ENCODE measurements around the gene MRPL37. TPM values are rescaled to one million over a fixed set of nuclear protein-coding genes. Genes with fewer than 3 reads are reported as not detected.
"Not testable (repeated sequence)": the region's sequence is repeated elsewhere in the genome, so short reads cannot be mapped to it uniquely, and the experiment has no call there.

The MRPL37 gene
- total and polyA plus RNA-seq, 2 donors from 2014 or later, result 47.4 to 114 TPM

GRCh38 chr1:54204199-54204598 is 4.2 kb downstream of the MRPL37 start:
- Histone ChIP-seq H3K27me3 (ENCODE audit: control insufficient read depth, insufficient read depth, low read length) (no peaks in the 10 kb centered on the region), H3K9ac (ENCODE audit: low read length in 3 of 3) (no peak overlapping the region), H3K4me1 (ENCODE audit: control insufficient read depth in 2 of 3, insufficient read depth in 2 of 3, low read depth in 1 of 3, low read length in 3 of 3) (peaks cover 7 to 13% (median 9%) of the 10 kb centered on the region in 3 donors), H3K36me3 (ENCODE audit: control insufficient read depth in 2 of 3, insufficient read depth in 3 of 3, low read length in 3 of 3) (peaks cover 0 to 32% (median 28%) of the 10 kb centered on the region in 3 donors), H3K9me3 (ENCODE audit: control insufficient read depth in 2 of 3, insufficient read depth in 1 of 3, low read length in 3 of 3) (no peaks in the 10 kb centered on the region), H3K4me3 (ENCODE audit: low read length in 3 of 3) (no peak overlapping the region), H3K27ac (ENCODE audit: low read depth in 2 of 2, low read length in 2 of 2) (no peak overlapping the region)
- intact Hi-C loops (cut with DNase I), result no loop called here
- TF ChIP-seq CTCF (IDR thresholded peaks at IDR 0.05; ENCODE audit: borderline replicate concordance, extremely low read depth, insufficient read depth), result no peak
- FAIRE-seq, result no peak
- no peak for DNase-seq

- intact Hi-C loops (cut with DNase I), result no loop called here
- no peaks in the 10 kb centered on the region for H3K9me3 ChIP-seq (ENCODE audit: control insufficient read depth in 2 of 3, insufficient read depth in 1 of 3, low read length in 3 of 3)
- DNase-seq (no peak), FAIRE-seq (no peak)
- peaks cover 3 to 56% (median 46%) of the 10 kb centered on the region in 3 donors for H3K36me3 ChIP-seq (ENCODE audit: control insufficient read depth in 2 of 3, insufficient read depth in 3 of 3, low read length in 3 of 3)
- H3K4me3 ChIP-seq (ENCODE audit: low read length in 3 of 3), result no peak overlapping the region
- H3K4me1 ChIP-seq (ENCODE audit: control insufficient read depth in 2 of 3, insufficient read depth in 2 of 3, low read depth in 1 of 3, low read length in 3 of 3), result no peaks in the 10 kb centered on the region
- H3K9ac ChIP-seq (ENCODE audit: low read length in 3 of 3), result no peak overlapping the region
- no peaks in the 10 kb centered on the region for H3K27me3 ChIP-seq (ENCODE audit: control insufficient read depth, insufficient read depth, low read length)
- H3K27ac ChIP-seq (ENCODE audit: low read depth in 2 of 2, low read length in 2 of 2), result no peak overlapping the region
- no peak for TF ChIP-seq CTCF (IDR thresholded peaks at IDR 0.05; ENCODE audit: borderline replicate concordance, extremely low read depth, insufficient read depth)
These were observed 7.3 kb downstream of the MRPL37 start for GRCh38 chr1:54207287-54207686.

GRCh38 chr1:54207896-54208295 is 7.9 kb downstream of the MRPL37 start:
- H3K4me1 ChIP-seq (ENCODE audit: control insufficient read depth in 2 of 3, insufficient read depth in 2 of 3, low read depth in 1 of 3, low read length in 3 of 3); H3K4me3 ChIP-seq (ENCODE audit: low read length in 3 of 3); H3K27ac ChIP-seq (ENCODE audit: low read depth in 2 of 2, low read length in 2 of 2); FAIRE-seq; H3K9ac ChIP-seq (ENCODE audit: low read length in 3 of 3); DNase-seq; intact Hi-C loops (cut with DNase I); H3K9me3 ChIP-seq (ENCODE audit: control insufficient read depth in 2 of 3, insufficient read depth in 1 of 3, low read length in 3 of 3); H3K27me3 ChIP-seq (ENCODE audit: control insufficient read depth, insufficient read depth, low read length): not testable (repeated sequence)
- H3K36me3 ChIP-seq (ENCODE audit: control insufficient read depth in 2 of 3, insufficient read depth in 3 of 3, low read length in 3 of 3), result peaks cover 3 to 62% (median 52%) of the 10 kb centered on the region in 3 donors

GRCh38 chr1:54212872-54213271 is 12.9 kb downstream of the MRPL37 start:
- H3K27me3 ChIP-seq (ENCODE audit: control insufficient read depth, insufficient read depth, low read length), result no peaks in the 10 kb centered on the region
- H3K9ac ChIP-seq (ENCODE audit: low read length in 3 of 3), result no peak overlapping the region
- no peak for TF ChIP-seq CTCF (IDR thresholded peaks at IDR 0.05; ENCODE audit: borderline replicate concordance, extremely low read depth, insufficient read depth)
- H3K4me1 ChIP-seq (ENCODE audit: control insufficient read depth in 2 of 3, insufficient read depth in 2 of 3, low read depth in 1 of 3, low read length in 3 of 3), result no peaks in the 10 kb centered on the region
- peaks cover 11 to 81% (median 60%) of the 10 kb centered on the region in 3 donors for H3K36me3 ChIP-seq (ENCODE audit: control insufficient read depth in 2 of 3, insufficient read depth in 3 of 3, low read length in 3 of 3)
- DNase-seq (no peak), FAIRE-seq (no peak)
- no peak overlapping the region for H3K27ac ChIP-seq (ENCODE audit: low read depth in 2 of 2, low read length in 2 of 2)
- intact Hi-C loops (cut with DNase I), result no loop called here
- H3K4me3 ChIP-seq (ENCODE audit: low read length in 3 of 3), result no peak overlapping the region
- H3K9me3 ChIP-seq (ENCODE audit: control insufficient read depth in 2 of 3, insufficient read depth in 1 of 3, low read length in 3 of 3), result no peaks in the 10 kb centered on the region

Measured in kidney (tissue), 14 donors.